CD4-positive, alpha-beta T cell treated with Interleukin-10 for 1 hour (primary cell): ENCODE measurements around the gene P3R3URF.

Experiments
- DNase-seq: peaks from one replicate; pipeline ENCODE4 v3.0.0-alpha.2; 2020

Gene P3R3URF

GRCh38 chr1:46131712-46132528, 44.4 kb downstream of the P3R3URF start:
- peak; percentile 22 for DNase-seq

GRCh38 chr1:46131093-46131492, 45.2 kb downstream of the P3R3URF start:
- no peak for DNase-seq

- no peak for DNase-seq
Observed at GRCh38 chr1:46130606-46131005, 45.7 kb downstream of the P3R3URF start.

- DNase-seq = no peak
Observed at GRCh38 chr1:46130121-46130520, 46.2 kb downstream of the P3R3URF start.

GRCh38 chr1:46128344-46128743, 47.9 kb downstream of the P3R3URF start:
- DNase-seq = no peak
